Common myeloid progenitor, CD34-positive (primary cell): ENCODE results near the gene C2orf78. TPM values are rescaled to one million over a fixed set of nuclear protein-coding genes. Genes with fewer than 3 reads are reported as not detected.
"Not testable (repeated sequence)": the region's sequence is repeated elsewhere in the genome, so short reads cannot be mapped to it uniquely, and the experiment has no call there.

ENCODE experiments used
- CTCF ChIA-PET: fragments of 350-600 bp; sonication (Branson Sonifier 250); formaldehyde crosslinking; loops from one replicate; lab custom pipeline; 2021; ENCODE audit warnings: antibody characterized with exemption; lab: Charles Lee
- POLR2A ChIA-PET: fragments of 350-600 bp; sonication (Branson Sonifier 250); formaldehyde crosslinking; loops from one replicate; lab custom pipeline; 2021; ENCODE audit warnings: antibody characterized with exemption; lab: Charles Lee
- DNase-seq, 3 donors: peaks; one replicate each; pipeline versions ENCODE4 v3.0.0 to v3.0.0-alpha.2; 2013
- H3K27ac ChIP-seq, 2 experiments: 1 replicate in 1 of 2; 2 replicates in 1 of 2; pipeline ENCODE4 v1.7.0; 2013; ENCODE audit warnings: inconsistent platforms in 2 of 2, low read length in 2 of 2, mild to moderate bottlenecking in 2 of 2, low read depth in 1 of 2, moderate library complexity in 1 of 2; ENCODE audit not compliant: severe bottlenecking in 2 of 2, insufficient read depth in 1 of 2, poor library complexity in 1 of 2
- H3K27me3 ChIP-seq, 5 experiments: replicated peaks in 2 of 5; 1 replicate in 3 of 5; 2 replicates in 2 of 5; pipeline versions ENCODE4 v1.6.1 to v1.7.0; 2013; ENCODE audit warnings: low read length in 4 of 5, mild to moderate bottlenecking in 2 of 5, moderate library complexity in 2 of 5, inconsistent platforms in 1 of 5; ENCODE audit not compliant: insufficient read depth in 5 of 5, control insufficient read depth in 4 of 5
- H3K36me3 ChIP-seq, 4 experiments: 1 replicate in 2 of 4; 2 replicates in 2 of 4; pipeline versions ENCODE4 v1.6.1 to v1.7.0; 2013; ENCODE audit warnings: low read length in 3 of 4, control low read depth in 1 of 4, mild to moderate bottlenecking in 1 of 4; ENCODE audit not compliant: control insufficient read depth in 4 of 4, insufficient read depth in 4 of 4
- H3K4me1 ChIP-seq, 4 experiments: 1 replicate in 3 of 4; 2 replicates in 1 of 4; pipeline versions ENCODE4 v1.6.1 to v1.7.1; 2013; ENCODE audit warnings: low read length in 3 of 4, mild to moderate bottlenecking in 3 of 4, control low read depth in 1 of 4, inconsistent platforms in 1 of 4, moderate library complexity in 1 of 4; ENCODE audit not compliant: control insufficient read depth in 4 of 4, insufficient read depth in 4 of 4; ENCODE audit errors: control extremely low read depth in 1 of 4
- H3K4me3 ChIP-seq, 7 experiments: 1 replicate in 4 of 7; 2 replicates in 3 of 7; pipeline versions ENCODE4 v1.5.1 to v1.7.0; 2013; ENCODE audit warnings: mild to moderate bottlenecking in 7 of 7, low read length in 6 of 7, moderate library complexity in 6 of 7, inconsistent platforms in 2 of 7, low read depth in 2 of 7, control low read depth in 1 of 7; ENCODE audit not compliant: insufficient read depth in 4 of 7, control insufficient read depth in 1 of 7; ENCODE audit errors: extremely low read depth in 1 of 7
- H3K9me3 ChIP-seq, 5 experiments: 1 replicate in 4 of 5; 2 replicates in 1 of 5; pipeline versions ENCODE4 v1.6.1 to v1.7.1; 2013; ENCODE audit warnings: low read length in 4 of 5, mild to moderate bottlenecking in 2 of 5, inconsistent platforms in 1 of 5, low read depth in 1 of 5, moderate library complexity in 1 of 5; ENCODE audit not compliant: control insufficient read depth in 4 of 5, insufficient read depth in 2 of 5; ENCODE audit errors: control extremely low read depth in 1 of 5
- WGBS: methylation state at CpG from one replicate; pipeline ENCODE4 v1.1.5; 2013; ENCODE audit not compliant: insufficient coverage; 5-methylcytosine and 5-hydroxymethylcytosine counted together
- polyA plus RNA-seq: library from polyadenylated mRNA; unstranded; fragments of 120-200 nt; gene quantifications from one replicate; pipeline ENCODE4 v1.2.1, GENCODE V29; 2013

Gene C2orf78
- polyA plus RNA-seq = not detected

GRCh38 chr2:73783883-73784282, at the start of gene C2orf78:
Gene C2orf78 (plus strand): TSS chr2:73784183. CDS start chr2:73784310, 127 bp downstream.
- no CpG with 5 or more reads among the region's 3 CpGs for WGBS
- H3K9me3 ChIP-seq, H3K36me3 ChIP-seq, DNase-seq, CTCF ChIA-PET, POLR2A ChIA-PET, H3K4me1 ChIP-seq, H3K27ac ChIP-seq, H3K27me3 ChIP-seq, H3K4me3 ChIP-seq: not testable (repeated sequence)

- no peak for DNase-seq
- WGBS = 11% methylated on average over 6 of the region's 8 CpGs
- POLR2A ChIA-PET = no interaction called here
- H3K9me3 ChIP-seq = peaks cover 0 to 3% (median 0%) of the 10 kb centered on the region in 5 experiments
- H3K36me3 ChIP-seq = peaks cover 8 to 30% (median 22%) of the 10 kb centered on the region in 4 experiments
- CTCF ChIA-PET = interaction anchor here (1.5 to 2.1 kb wide), 2 partner anchors 22 to 46 kb away, joined by 4 read pairs; no protein-coding TSS in a partner anchor
- H3K27ac ChIP-seq = peak overlapping the region; percentile 74 to 87
- peak overlapping the region; percentile 79 to 97 (median 90) for H3K4me3 ChIP-seq
- peaks cover 4 to 14% (median 12%) of the 10 kb centered on the region in 4 experiments for H3K4me1 ChIP-seq
- no peaks in the 10 kb centered on the region for H3K27me3 ChIP-seq
Measured at GRCh38 chr2:73736378-73736777, 47.6 kb upstream of the C2orf78 start.

GRCh38 chr2:73736855-73737779, 46.9 kb upstream of the C2orf78 start, which contains the start of gene TPRKB:
Gene TPRKB (minus strand): TSS chr2:73737345. CDS start chr2:73734569, 2,776 bp downstream.
- peak within 1 kb of the TSS; percentile 79 to 97 (median 90) for H3K4me3 ChIP-seq
- peak; percentile 96 to 98 (median 98) for DNase-seq
- CTCF ChIA-PET = interaction anchor here (0.9 to 2.1 kb wide), 4 partner anchors 19 to 47 kb away, joined by 3 to 4 read pairs (median 4); no protein-coding TSS in a partner anchor
- peaks cover 4 to 14% (median 12%) of the 10 kb centered on the region in 4 experiments for H3K4me1 ChIP-seq
- POLR2A ChIA-PET = no interaction called here
- H3K36me3 ChIP-seq = peaks cover 3 to 30% (median 19%) of the 10 kb centered on the region in 4 experiments
- WGBS = under 1% methylated on average over 46 of the region's 49 CpGs
- no peaks in the 10 kb centered on the region for H3K27me3 ChIP-seq
- H3K27ac ChIP-seq = peak within 1 kb of the TSS; percentile 74 to 87
- H3K9me3 ChIP-seq = peaks cover 0 to 3% (median 0%) of the 10 kb centered on the region in 5 experiments

GRCh38 chr2:73739101-73739500, 44.9 kb upstream of the C2orf78 start:
- no peaks in the 10 kb centered on the region for H3K27me3 ChIP-seq
- ChIA-PET CTCF (interaction anchor here (0.5 kb wide), 1 partner anchor 83 kb away, joined by 3 read pairs; no protein-coding TSS in a partner anchor), POLR2A (no interaction called here)
- peaks cover 0 to 3% (median 0%) of the 10 kb centered on the region in 5 experiments for H3K9me3 ChIP-seq
- no peak overlapping the region for H3K27ac ChIP-seq
- H3K36me3 ChIP-seq = peaks cover 2 to 22% (median 12%) of the 10 kb centered on the region in 4 experiments
- H3K4me3 ChIP-seq = no peak overlapping the region
- DNase-seq = no peak
- WGBS = 83% methylated on average over 3 of the region's 3 CpGs
- H3K4me1 ChIP-seq = peaks cover 4 to 14% (median 12%) of the 10 kb centered on the region in 4 experiments

GRCh38 chr2:73740767-73741166, 43.2 kb upstream of the C2orf78 start:
- peaks cover 4 to 13% (median 11%) of the 10 kb centered on the region in 4 experiments for H3K4me1 ChIP-seq
- no peak for DNase-seq
- H3K9me3 ChIP-seq = peaks cover 0 to 4% (median 3%) of the 10 kb centered on the region in 5 experiments
- WGBS = 100% methylated on average over 1 of the region's 2 CpGs
- no peak overlapping the region for H3K4me3 ChIP-seq
- H3K36me3 ChIP-seq = peaks cover 5 to 30% (median 11%) of the 10 kb centered on the region in 4 experiments
- ChIA-PET POLR2A (no interaction called here), CTCF (no interaction called here)
- no peak overlapping the region for H3K27ac ChIP-seq
- H3K27me3 ChIP-seq = no peaks in the 10 kb centered on the region

GRCh38 chr2:73746015-73746876, 37.7 kb upstream of the C2orf78 start:
- Histone ChIP-seq H3K4me3 (no peak overlapping the region), H3K27me3 (no peaks in the 10 kb centered on the region), H3K9me3 (peaks cover 0 to 4% (median 2%) of the 10 kb centered on the region in 5 experiments), H3K4me1 (peaks cover 0 to 12% (median 3%) of the 10 kb centered on the region in 4 experiments), H3K36me3 (peaks cover 9 to 53% (median 22%) of the 10 kb centered on the region in 4 experiments), H3K27ac (peak overlapping the region in 1 of 2 experiments; percentile 55)
- 75% methylated on average over 10 of the region's 11 CpGs for WGBS
- POLR2A ChIA-PET = no interaction called here
- DNase-seq = peak; percentile 29 to 77 (median 48)
- CTCF ChIA-PET = interaction anchor here (1.1 to 1.3 kb wide), 2 partner anchors 22 to 53 kb away, joined by 3 read pairs; no protein-coding TSS in a partner anchor
